ENCODE results near the gene SPATA31E1.

Gene SPATA31E1

GRCh38 chr9:87862536-87863268 lies 20.0 kb upstream of the SPATA31E1 start:
- in situ Hi-C loops (cut with HindIII; ENCODE audit: low sequenced_read_pairs) = no loop called here

- in situ Hi-C loops (cut with HindIII; ENCODE audit: low sequenced_read_pairs) = no loop called here
Observed at GRCh38 chr9:87863882-87864465, 18.7 kb upstream of the SPATA31E1 start.

- in situ Hi-C loops (cut with HindIII; ENCODE audit: low sequenced_read_pairs) = no loop called here
Observed at GRCh38 chr9:87864915-87865314, 17.8 kb upstream of the SPATA31E1 start.

GRCh38 chr9:87865626-87866025 lies 17.1 kb upstream of the SPATA31E1 start:
- in situ Hi-C loops (cut with HindIII; ENCODE audit: low sequenced_read_pairs) = no loop called here

- in situ Hi-C loops (cut with HindIII; ENCODE audit: low sequenced_read_pairs) = no loop called here
Observed at GRCh38 chr9:87867391-87867790, 15.3 kb upstream of the SPATA31E1 start.

- in situ Hi-C loops (cut with HindIII; ENCODE audit: low sequenced_read_pairs) = no loop called here
Observed at GRCh38 chr9:87868175-87868574, 14.5 kb upstream of the SPATA31E1 start.

GRCh38 chr9:87868635-87869034 lies 14.0 kb upstream of the SPATA31E1 start:
- in situ Hi-C loops (cut with HindIII; ENCODE audit: low sequenced_read_pairs) = no loop called here

GRCh38 chr9:87869082-87869481 lies 13.6 kb upstream of the SPATA31E1 start:
- in situ Hi-C loops (cut with HindIII; ENCODE audit: low sequenced_read_pairs) = no loop called here

- in situ Hi-C loops (cut with HindIII; ENCODE audit: low sequenced_read_pairs) = no loop called here
Observed at GRCh38 chr9:87871425-87872078, 11.1 kb upstream of the SPATA31E1 start.

- in situ Hi-C loops (cut with HindIII; ENCODE audit: low sequenced_read_pairs) = no loop called here
Observed at GRCh38 chr9:87872079-87872624, 10.5 kb upstream of the SPATA31E1 start.

GRCh38 chr9:87873607-87874303 lies 8.9 kb upstream of the SPATA31E1 start:
- in situ Hi-C loops (cut with HindIII; ENCODE audit: low sequenced_read_pairs) = no loop called here

- in situ Hi-C loops (cut with HindIII; ENCODE audit: low sequenced_read_pairs) = no loop called here
Observed at GRCh38 chr9:87874304-87874623, 8.4 kb upstream of the SPATA31E1 start.

GRCh38 chr9:87875060-87875459 lies 7.6 kb upstream of the SPATA31E1 start:
- in situ Hi-C loops (cut with HindIII; ENCODE audit: low sequenced_read_pairs) = no loop called here

GRCh38 chr9:87875831-87876545 lies 6.7 kb upstream of the SPATA31E1 start:
- in situ Hi-C loops (cut with HindIII; ENCODE audit: low sequenced_read_pairs) = no loop called here

GRCh38 chr9:87876708-87877107 lies 6.0 kb upstream of the SPATA31E1 start:
- in situ Hi-C loops (cut with HindIII; ENCODE audit: low sequenced_read_pairs) = no loop called here

GRCh38 chr9:87878989-87879511 lies 3.6 kb upstream of the SPATA31E1 start:
- in situ Hi-C loops (cut with HindIII; ENCODE audit: low sequenced_read_pairs) = no loop called here

GRCh38 chr9:87880116-87880515 lies 2.6 kb upstream of the SPATA31E1 start:
- in situ Hi-C loops (cut with HindIII; ENCODE audit: low sequenced_read_pairs) = no loop called here

- in situ Hi-C loops (cut with HindIII; ENCODE audit: low sequenced_read_pairs) = no loop called here
Observed at GRCh38 chr9:87880683-87881082, 2.0 kb upstream of the SPATA31E1 start.

GRCh38 chr9:87883274-87883673 lies 597 bp downstream of the SPATA31E1 start:
- in situ Hi-C loops (cut with HindIII; ENCODE audit: low sequenced_read_pairs) = no loop called here

- in situ Hi-C loops (cut with HindIII; ENCODE audit: low sequenced_read_pairs) = no loop called here
Observed at GRCh38 chr9:87883990-87884389, 1.3 kb downstream of the SPATA31E1 start.
